Forelimb muscle (tissue), 1 donor: Measurements from ENCODE around the gene SLC12A1. TPM values are rescaled to one million over a fixed set of nuclear protein-coding genes. Genes with fewer than 3 reads are reported as not detected.

ENCODE experiments used
- DNase-seq: peaks from one replicate; pipeline ENCODE4 v3.0.0-alpha.2; 2013; ENCODE audit warnings: low read depth
- polyA plus RNA-seq: library from polyadenylated mRNA; unstranded; fragments of 120-200 nt; gene quantifications from one replicate; pipeline ENCODE4 v1.2.1, GENCODE V29; 2013; ENCODE audit not compliant: insufficient read length

SLC12A1 gene
- polyA plus RNA-seq: 0.15 TPM

DNA sequence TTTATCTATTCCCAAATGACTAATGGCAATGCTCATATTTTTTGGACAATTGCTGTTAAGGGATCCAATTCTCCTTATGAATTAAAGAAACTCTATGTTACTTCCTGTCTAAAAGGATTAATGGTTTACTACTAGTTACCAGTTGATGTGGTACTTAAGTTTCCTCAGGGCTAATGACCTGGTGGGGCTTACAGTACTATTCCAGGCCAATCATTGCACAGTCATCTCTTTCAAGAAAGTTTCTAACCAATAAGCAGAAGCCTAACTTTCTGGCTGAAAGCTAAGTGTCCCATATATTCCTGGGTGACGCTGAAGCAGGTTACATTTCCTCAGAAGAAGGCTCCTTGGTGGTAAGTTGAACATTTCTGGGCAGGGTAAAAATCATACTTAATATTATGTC is at the start of gene SLC12A1:
SLC12A1 (plus strand) TSS at position 322 of the 400 bp plus-strand sequence. CDS start 1,418 bp downstream, outside the sequence.
- DNase-seq: no peak

DNA sequence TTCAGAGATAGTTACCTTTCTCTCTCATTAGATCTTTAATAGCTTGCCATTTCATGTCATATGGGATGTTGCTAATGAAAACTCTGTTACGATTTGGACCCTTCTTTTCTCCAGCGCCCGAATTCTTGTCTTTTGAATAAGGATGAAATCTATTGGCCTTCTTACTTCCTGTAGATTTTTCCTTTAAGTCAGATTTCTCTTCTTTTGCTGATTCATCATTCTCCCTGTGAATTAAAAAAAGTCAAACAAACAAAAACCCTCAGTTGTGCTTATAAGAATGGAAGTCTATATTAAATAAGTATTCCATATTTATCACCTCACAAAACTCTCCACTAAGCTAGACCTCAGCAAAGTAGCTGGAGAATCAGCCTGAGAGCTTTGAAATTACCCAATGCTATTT is 37.5 kb upstream of the SLC12A1 start:
- DNase-seq: no peak

DNA sequence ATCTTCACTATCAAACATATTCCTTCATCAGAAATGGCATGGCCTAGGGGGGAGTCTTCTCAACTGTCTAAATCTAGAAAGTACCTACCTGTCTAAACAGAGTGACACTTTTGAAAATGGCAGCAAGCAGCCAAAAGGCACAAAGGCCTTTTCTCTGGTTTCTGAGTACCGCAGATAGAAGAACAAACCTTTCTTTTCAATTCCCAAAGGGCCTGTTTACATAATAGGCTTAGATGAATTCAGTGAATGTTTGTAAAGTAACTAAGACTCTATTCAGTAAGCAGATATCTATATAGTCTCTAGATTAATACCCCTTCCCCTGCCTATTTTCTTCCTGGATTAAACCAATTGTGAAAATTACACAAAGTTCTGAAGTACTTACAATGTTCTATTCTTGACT is 35.1 kb upstream of the SLC12A1 start:
- no peak for DNase-seq

DNA sequence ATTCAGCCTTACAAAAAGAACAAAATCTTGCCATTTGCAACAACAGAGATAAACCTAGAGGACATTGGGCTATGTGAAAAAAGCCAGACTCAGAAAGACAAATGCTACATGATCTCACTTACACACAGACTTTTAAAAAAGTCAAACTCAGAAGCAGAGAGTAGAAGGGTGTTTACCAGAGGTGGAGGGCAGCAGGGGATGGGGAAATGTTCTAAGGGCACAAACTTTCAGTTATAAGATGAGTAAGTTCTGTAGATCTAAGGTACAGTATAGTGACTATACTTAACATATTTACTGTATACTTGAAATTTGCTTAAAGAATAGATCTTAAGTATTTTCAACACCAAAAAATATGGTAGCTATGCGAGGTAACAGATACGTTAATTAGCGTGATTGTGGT is 31.0 kb upstream of the SLC12A1 start:
- no peak for DNase-seq

DNA sequence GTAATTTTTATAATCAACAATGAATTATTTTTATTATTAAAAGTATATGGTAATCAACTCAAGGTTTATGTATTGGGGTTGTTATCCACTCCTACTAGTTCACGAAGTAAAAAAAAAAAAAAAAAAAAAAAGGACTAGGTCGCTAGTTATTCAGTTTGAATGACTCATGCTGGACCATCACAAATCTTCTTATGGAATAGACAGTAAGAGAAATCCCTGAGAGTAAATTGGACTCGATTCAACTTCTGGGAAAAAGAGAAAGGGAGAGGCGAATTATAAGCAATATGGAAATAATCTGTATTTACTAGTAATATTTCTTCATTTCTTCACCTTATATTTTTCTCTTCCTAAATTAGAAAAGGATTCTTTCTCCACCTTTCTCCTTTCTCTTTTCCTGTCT is 30.0 kb upstream of the SLC12A1 start:
- peak; percentile 20 for DNase-seq

DNA sequence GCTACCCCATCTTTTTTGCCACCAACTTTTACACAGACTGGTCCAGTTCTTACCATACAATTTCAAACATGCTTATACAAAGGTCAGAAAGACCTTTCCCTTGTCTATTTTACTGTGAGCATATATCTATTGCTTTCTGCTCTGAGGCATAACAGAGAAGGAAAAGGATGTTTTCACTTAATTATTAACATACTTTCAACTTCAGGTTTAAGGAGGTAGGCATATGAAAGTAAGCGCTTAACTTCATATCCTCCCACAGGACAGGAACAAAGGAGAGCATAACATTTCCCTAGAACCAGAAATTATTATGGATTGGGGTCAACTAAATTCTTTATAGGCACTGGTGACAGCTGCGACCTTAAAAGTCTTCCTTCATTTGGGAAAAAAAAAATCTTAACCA is 29.1 kb upstream of the SLC12A1 start:
- no peak for DNase-seq

DNA sequence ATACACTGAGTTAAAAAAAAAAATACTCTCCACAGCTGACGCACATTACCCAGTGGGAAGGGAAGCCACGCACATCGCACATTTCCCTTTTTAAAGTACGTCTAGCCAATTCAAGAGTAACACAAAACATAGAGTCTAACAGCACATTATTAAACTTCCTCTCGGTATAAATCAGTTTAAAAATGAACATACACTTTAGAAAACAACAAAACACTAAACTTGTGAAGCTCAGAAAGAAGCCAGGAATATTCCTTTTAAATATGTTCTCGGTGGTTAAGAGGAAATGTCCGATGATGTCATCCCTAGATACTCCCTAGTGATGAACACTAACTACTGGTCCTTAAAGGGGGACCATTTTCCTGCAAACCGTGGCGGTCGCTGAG is 28.7 kb upstream of the SLC12A1 start:
- peak; percentile 39 for DNase-seq

DNA sequence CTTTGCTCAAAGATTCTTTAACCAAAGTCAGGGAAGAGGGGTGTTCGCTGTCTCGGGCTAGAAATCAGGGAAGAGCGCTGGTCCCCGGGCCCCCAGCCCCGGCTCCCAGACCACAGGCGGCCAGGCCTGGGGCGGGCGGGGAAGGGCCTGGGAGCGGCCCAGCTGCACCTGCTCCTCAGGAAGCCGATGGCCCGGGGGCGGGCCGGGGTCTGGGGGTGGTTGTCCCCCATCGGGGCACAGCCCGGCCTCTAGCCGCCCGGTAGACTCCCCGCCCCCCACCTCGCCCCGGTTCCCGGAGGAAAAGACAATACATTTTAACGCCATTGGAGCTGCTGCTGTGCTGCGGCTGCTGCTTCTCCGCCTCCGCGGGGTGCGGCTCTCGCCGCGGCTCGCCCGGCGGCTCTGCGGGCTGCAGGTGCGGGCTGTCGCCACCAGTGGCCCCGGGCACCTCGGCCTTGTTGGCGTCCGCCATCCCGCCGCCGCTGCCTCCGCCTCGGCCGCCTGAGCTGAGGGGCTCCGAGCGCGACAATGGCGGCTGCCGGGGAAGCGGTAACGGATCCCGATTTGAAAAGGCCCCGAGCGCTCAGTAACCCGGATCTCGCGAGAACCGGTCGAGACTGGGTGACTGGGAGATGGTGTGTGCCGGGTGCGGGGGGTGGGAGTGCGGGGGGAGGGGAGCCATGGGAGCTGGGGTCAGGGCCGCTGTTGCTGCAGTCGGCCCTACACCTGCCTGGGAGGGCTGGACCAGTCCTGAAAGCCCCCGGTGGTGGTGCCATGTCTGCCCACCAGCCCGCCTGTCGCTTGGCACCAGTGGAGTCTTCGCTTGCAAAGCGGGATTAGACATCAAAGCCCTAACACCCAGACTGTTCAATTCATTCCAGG is 28.1 kb upstream of the SLC12A1 start, which contains the start of gene MYEF2:
MYEF2 (minus strand) TSS at position 530 of the 882 bp plus-strand sequence; CDS start at position 472, 58 bp downstream.
- peak; percentile 25 for DNase-seq

DNA sequence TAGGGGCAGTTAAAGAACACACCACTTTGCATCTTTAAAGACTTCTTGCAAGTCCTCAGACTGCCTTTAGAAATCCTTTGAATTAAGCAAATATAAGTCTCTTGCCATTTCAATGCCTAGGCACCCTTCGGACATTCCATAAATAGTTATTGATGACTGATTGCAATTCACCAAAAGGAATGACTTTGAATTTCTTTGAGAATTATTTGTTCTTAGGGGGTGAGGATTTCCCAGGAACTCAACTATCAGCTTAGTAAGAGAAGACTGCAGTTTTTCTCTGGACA is 27.5 kb upstream of the SLC12A1 start:
- no peak for DNase-seq

DNA sequence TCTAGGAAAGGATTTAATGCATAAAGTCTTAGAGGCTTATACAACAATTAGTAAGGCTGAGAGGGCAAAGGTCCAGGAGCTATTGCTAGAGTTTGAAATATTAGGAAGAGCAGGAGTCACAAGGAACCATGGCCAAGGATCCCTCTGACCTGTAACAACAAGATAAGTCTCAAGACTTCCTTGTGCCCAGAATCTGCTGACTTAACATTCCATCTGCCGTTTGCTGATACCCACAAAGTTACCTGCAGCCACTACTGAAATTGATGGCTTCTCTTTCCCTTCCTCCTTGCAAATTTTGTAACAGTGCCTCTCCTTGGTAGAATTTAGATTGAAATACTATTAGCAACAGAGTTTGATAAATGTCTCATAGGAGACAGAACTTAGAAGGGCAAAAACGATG is 23.4 kb upstream of the SLC12A1 start:
- no peak for DNase-seq

DNA sequence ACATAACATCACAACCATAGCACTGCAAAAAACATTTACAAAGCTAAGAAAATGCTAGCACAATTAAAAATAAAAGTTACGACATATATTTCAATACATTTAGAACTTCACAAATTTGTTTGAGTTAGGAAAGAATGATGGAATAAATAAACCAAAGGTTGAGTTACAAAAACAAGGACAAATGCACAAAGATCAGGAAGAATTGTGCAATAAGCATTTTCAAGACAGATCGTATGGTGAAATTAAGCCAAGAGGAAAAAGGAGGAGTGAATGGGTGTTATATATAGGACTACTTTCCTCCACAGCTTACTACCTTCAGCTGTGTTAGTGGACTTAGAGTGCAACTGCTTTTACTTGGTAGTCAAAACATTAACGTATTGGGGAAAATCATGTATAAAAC is 20.6 kb upstream of the SLC12A1 start:
- DNase-seq: no peak

DNA sequence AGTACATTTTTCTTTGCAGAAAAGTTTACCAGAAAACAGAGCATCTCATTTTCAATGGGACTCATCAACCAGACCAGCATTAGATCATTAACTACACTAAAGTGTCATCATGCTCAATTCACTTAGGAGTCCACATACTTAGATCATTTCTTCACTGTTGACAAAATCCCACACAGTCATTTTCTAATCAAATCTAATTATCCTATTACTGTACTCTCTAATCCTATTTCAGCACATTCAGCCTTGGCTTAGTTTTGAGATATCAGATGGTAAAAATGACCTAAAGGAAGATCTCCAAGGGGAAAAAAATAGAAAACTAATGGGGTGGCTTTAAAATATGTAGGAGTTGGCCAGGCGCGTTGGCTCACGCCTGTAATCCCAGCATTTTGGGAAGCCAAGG is 19.8 kb upstream of the SLC12A1 start:
- DNase-seq: no peak

DNA sequence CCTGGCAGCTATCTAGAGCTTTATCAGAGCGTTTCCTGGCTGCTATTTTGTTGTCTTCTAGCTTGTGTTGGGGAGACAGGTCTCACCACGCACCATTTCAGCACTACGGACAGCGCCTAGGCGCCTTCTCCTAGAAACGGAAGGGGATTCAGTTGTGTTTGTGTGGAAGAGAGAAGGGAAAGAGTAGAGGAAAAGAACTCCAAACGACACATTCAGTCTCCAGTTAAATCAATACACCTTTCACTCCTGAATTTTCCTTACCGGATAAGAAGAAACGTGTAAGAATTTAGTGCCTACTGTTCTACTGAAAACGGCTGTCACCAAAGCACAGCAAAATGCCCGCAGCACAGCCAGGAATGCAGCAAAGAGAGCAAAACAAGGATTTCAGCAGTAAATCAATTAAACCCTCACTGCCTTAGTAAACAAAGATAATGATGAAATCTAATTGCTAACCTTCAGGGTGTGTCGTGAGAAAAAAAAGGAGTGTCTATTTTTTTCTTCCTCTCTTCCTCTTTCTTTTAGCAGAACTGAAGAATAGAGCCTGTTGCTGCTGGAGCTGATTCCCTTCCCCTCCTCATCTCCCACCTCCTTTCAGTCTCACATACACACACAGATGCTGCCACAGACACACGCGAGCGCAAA is 15.0 kb upstream of the SLC12A1 start:
- DNase-seq: peak; percentile 73

DNA sequence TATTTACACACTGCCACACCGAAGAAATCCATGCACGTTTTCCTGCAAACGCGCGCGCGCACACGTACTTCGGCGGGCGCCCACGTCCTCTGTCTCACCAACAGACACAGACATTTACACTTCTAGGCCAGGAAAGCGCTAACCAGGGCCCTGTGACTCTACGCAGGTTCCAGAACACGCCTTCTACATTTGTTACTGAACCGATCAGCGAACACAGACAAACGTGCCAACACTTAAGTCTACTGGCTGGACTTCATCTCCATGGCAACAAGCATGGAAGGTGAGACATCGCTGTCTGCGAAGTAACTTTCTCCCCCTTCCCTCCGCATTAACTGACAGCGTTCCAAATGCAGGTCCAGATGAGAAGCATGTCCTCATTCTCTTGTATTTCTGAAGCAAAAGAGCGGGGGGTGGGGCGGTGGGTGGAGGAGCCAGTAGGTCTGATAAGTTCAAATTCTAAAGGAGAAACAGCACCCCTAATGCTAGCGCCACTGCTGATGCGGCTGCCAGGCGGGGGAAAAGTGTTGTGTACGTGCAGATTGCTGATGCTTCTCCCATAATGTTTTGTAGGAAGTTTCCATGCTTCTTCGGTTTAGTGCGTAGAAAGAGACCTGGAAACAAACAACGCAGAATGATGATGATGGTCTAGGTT is 14.4 kb upstream of the SLC12A1 start, which contains the start of gene CTXN2:
CTXN2 (plus strand) TSS at position 92 of the 652 bp plus-strand sequence. CDS start 9,636 bp downstream, outside the sequence.
- no peak for DNase-seq

DNA sequence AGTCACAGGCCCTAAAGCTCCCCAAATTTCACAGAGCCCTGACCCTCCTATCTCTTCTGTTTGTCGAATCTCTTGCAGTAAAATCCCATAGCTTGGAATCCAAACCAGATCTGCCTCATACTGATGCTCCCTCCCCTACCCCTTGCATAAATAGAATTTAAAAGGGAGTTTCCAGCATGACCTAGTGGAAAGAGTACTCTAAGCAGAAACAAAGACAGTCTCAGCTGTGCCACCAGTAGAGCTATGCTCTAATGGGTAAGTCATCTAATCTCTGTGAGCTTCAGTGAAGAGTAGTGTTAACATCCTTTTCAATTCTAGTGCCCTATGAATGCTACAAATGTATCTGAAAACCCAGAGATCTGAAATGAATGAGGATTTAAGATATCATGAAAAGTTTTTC is 4.0 kb upstream of the SLC12A1 start:
- DNase-seq: no peak

DNA sequence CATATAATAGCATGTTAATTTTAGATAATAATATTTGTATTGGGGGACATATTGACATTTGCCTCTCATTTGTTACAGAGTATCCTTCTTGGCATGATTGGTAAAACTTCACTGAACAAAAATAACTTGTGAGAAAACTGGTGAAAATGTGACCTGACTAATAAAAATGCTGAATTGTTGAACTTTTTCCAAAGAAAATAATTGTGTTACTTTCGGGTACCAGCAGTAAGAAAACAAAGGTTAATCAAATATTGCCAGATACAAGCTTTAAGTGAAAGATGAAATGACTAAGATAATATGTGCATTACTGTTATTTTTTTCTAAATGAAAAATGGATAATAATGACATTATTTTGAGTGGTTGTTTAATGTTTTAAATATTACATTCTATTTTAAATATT is 15.2 kb downstream of the SLC12A1 start:
- DNase-seq: no peak

DNA sequence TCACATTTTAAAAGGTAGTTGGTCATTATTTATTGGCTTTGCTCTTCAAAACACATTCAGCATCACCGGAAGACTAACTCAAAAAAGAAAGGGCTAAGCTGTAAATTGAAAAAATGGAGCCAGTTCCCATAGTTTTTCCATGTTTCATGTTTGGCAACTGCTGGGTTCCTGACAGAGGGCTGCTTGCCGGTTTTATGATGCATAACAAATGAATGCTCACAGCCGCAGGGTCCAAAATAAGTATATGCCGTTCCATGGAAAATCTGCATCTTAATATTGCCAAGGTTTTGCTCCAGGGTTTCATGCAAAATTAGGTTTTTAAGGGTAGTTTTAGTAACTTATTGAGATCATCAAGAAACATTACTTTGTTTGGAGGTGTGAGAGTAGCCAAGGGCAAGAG is 15.8 kb downstream of the SLC12A1 start:
- DNase-seq: no peak

DNA sequence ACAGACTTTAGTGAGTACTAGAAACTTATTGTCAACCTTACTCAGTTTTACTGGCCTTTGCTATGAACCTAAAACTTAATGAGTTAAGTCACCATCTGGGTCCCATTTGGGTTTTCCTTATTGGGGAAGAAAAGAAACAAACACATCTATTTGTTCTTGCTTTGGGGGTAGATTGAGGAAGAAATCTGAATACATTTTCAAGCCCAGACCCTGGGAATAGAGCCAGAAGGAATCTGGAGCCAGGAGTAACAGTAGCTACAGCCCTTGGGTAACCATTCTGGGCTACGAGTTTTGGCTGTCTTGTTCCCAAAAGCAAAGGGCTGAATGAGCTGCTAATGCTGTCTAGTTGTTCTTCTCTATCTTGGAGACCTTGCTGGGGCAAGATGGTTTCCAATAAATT is 16.5 kb downstream of the SLC12A1 start:
- DNase-seq: no peak

DNA sequence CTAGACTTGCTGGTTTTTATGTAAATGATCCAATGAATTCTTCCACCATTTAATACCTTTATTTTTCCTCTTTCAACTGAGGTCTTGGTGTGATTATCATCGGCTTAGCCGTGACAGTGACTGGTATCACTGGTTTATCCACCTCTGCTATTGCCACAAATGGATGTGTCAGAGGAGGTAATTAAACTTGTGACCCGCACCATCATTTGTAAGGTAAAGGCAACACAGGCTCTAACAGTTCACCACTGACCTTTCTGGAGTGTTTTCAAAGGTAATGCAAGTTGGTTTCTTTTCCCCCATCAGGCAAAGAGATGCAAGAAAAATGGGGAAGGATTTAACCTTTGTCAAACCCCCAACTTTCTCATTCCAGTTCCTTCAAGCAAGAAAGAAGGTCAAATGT is 19.7 kb downstream of the SLC12A1 start:
- no peak for DNase-seq

DNA sequence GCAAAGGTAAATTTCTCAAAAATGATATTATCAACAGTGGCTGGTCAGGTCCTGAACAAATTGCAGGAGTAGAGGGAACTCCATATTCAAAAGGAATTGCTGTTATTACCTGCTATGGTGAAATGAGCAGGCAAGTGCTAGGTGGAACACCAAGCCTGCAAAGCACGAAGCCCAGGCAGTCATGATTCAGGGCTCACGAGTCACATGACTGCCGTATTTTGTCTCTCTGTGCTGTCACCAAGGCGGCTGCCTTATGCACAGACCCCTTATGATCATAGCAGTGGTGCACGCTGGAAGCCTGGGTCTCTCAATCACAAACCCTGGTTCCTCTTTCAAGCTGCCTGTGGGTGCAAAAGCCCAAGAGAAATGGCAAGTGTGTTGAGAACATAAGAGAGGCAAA is 24.4 kb downstream of the SLC12A1 start:
- no peak for DNase-seq

DNA sequence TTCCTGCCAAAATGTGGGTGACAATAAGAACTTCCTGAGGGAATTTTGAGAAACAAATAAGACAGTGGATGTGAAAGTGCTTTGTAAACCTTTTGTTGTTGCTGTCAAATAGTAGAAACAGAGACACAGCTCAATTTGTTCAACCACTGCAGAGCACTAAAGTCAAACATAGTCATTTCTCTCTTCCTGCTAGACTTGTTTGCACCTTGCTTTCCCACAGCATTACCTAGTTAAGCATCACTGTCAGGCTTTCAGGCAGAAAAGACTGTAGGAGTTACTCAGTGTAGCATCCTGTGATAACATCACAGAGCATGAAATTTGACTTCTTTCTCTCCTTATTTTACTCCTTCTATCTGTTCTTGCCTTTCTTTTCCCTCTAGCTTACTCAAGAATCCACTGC is 27.1 kb downstream of the SLC12A1 start:
- DNase-seq: no peak

DNA sequence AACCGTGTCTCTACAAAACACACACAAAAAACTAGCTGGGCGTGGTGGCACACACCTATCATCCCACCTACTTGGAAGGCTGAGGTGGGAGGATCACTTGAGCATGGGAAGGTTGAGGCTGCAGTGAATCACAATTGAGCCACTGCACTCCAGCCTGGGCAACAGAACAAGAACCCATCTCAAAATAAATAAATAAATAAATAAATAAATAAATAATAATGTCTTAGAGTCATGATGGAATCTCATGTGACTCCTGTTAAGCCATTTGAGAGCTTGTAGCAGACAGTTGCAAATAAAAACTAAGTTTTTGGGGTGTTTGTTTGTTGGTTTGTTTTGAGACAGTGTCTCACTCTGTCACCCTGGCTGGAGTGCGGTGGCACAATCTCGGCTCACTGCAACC is 33.2 kb downstream of the SLC12A1 start:
- no peak for DNase-seq

DNA sequence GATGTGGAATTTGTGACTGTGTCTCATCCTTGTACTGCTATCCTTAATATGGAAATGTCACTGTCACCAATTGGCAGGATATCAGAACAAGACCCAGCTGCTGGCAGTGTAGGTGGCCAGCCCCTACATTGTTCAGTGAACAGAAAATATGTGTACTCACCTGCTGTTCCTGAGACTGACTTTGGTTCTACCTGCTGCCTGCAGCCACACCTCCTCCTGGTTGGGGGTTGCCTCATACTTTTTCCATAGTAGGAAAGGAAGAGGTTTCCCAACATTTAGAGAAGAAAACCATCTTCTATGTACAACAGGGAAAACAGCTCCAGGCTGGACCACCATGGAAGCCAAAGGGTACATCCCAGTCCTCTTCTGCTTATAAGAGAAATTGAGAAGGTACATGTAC is 35.9 kb downstream of the SLC12A1 start:
- DNase-seq: no peak
